GM12872 (cell line): Measurements from ENCODE around the gene EIF4G3.

ENCODE experiments used
- TF ChIP-seq, protein P1 (sequence below): IDR thresholded peaks from 3 replicates; pipeline ENCODE4 v1.5.1; 2011; ENCODE audit warnings: low read depth, mild to moderate bottlenecking, low read length, moderate library complexity; ENCODE audit not compliant: insufficient read depth

Gene EIF4G3

GRCh38 chr1:21007876-21008275, 168.8 kb downstream of the EIF4G3 start:
- TF ChIP-seq, protein P1, sequence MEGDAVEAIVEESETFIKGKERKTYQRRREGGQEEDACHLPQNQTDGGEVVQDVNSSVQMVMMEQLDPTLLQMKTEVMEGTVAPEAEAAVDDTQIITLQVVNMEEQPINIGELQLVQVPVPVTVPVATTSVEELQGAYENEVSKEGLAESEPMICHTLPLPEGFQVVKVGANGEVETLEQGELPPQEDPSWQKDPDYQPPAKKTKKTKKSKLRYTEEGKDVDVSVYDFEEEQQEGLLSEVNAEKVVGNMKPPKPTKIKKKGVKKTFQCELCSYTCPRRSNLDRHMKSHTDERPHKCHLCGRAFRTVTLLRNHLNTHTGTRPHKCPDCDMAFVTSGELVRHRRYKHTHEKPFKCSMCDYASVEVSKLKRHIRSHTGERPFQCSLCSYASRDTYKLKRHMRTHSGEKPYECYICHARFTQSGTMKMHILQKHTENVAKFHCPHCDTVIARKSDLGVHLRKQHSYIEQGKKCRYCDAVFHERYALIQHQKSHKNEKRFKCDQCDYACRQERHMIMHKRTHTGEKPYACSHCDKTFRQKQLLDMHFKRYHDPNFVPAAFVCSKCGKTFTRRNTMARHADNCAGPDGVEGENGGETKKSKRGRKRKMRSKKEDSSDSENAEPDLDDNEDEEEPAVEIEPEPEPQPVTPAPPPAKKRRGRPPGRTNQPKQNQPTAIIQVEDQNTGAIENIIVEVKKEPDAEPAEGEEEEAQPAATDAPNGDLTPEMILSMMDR = no peak

GRCh38 chr1:21005466-21006239, 171.0 kb downstream of the EIF4G3 start:
- TF ChIP-seq, protein P1 = no peak

DNA sequence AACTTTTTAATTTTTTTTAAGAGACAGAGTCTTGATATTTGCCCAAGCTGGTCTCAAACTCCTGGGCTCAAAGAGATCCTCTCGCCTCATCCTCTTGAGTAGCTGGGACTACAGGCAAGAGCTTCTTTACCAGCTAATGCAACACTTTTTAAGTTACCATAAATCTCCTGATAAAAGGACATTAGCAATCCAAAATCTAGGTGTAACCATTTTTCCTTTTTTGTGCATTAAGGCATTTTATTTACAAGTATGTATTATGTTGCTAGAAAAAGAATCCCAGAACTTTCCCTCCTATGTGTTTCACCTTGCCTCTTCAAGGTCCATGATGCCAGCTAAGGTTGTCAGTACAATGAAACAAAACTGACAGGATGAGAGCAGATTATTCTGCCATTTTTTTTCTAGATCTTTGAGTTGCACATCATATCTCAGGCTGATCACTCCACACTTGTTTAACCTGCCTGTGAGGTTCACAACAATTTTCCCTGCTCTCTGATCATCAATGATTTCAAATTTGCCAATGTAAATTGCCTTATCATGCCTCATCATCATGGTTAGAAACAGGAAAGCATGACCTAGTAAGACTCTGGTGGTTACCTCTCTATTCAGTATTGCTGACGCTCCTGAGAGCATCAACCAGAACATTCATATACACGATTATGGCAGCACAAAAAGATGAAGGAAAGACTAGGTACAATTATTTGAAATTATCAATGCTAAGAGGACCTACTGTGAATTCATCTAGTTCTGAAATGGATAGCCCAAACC, 173.2 kb downstream of the EIF4G3 start:
- TF ChIP-seq, protein P1 = no peak

GRCh38 chr1:21001042-21001441, 175.7 kb downstream of the EIF4G3 start:
- TF ChIP-seq, protein P1 = no peak

- TF ChIP-seq, protein P1 = no peak
Measured at GRCh38 chr1:21000245-21000594, 176.5 kb downstream of the EIF4G3 start.

GRCh38 chr1:20999525-21000244, 177.0 kb downstream of the EIF4G3 start:
- TF ChIP-seq, protein P1 = no peak

GRCh38 chr1:20998826-20999225, 177.9 kb downstream of the EIF4G3 start:
- TF ChIP-seq, protein P1 = no peak
